Effector CD8-positive, alpha-beta T cell (primary cell): ENCODE measurements around the gene CHERP.
"Not testable (repeated sequence)": the region's sequence is repeated elsewhere in the genome, so short reads cannot be mapped to it uniquely, and the experiment has no call there.

ENCODE experiments used
- DNase-seq: peaks from one replicate; lab custom pipeline; 2025; lab: John Stamatoyannopoulos, UW

CHERP gene

DNA sequence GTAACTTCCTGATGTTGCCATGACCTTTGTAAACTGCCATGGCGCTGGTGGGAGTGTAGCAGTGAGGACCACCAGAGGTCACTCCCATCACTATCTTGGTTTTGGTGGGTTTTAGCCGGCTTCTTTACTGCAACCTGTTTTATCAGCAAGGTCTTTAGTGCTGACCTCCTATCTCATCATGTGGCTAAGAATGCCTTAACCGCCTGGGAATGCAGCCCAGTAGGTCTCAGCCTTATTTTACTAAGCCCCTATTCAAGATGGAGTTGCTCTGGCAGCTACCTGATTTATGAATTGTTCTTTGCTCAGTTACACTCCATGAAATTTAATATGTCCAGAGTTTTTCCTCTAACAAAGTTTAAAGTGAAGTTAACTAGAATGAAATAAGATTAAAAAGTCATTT, 65.8 kb downstream of the CHERP start:
- no peak for DNase-seq

GRCh38 chr19:16473875-16474392, 68.3 kb downstream of the CHERP start:
- no peak for DNase-seq

- no peak for DNase-seq
Measured at GRCh38 chr19:16472992-16473391, 69.2 kb downstream of the CHERP start.

DNA sequence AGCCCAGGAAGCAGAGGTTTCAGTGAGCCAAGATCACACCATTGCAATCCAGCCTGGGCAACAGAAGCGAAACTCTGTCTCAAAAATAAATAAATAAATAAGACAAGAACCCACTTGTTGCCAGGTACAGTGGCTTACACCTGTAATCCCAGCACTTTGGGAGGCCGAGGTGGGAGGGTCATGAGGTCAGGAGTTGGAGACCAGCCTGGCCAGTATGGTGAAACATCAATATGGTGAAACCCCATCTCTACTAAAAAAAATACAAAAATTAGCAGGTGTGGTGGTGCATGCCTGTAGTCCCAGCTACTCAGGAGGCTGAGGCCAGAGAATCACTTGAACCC, 69.7 kb downstream of the CHERP start:
- DNase-seq: not testable (repeated sequence)

- no peak for DNase-seq
Measured at GRCh38 chr19:16470911-16471811, 71.1 kb downstream of the CHERP start.

DNA sequence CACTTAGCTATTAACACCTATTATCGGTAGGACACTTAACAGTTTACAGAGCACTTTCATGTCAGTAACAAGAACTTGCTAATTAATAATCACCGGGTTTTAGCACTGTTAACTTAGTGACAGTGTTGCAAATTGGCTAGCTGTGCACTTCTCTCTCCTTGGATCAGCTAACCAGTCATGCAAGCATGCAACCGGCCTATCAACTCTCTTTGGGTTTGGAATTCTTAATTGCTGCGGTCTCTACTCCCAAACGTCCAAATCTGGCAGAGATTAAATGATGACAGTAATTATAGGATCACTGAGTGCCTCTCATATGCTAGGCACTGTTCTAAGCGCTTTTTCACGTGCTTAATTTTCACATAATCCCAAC, 71.7 kb downstream of the CHERP start:
- DNase-seq: no peak
